K562 (cell line): ENCODE results near the gene ARL4D. TPM values are rescaled to one million over a fixed set of nuclear protein-coding genes. Genes with fewer than 3 reads are reported as not detected.
A peak's percentile ranks its signal among the peaks of the same experiment; 100 is the strongest.

Experiments
- CBFA2T3 ChIP-seq: fragments of 450-650 bp; IDR thresholded peaks from 2 replicates; pipeline ENCODE4 v1.6.1; 2017
- CCNT2 ChIP-seq: IDR thresholded peaks from 2 replicates; pipeline ENCODE4 v1.6.1; 2011; ENCODE audit warnings: borderline replicate concordance, low read depth, mild to moderate bottlenecking, moderate library complexity, mixed read lengths, low read length; ENCODE audit not compliant: insufficient read length; ENCODE audit errors: extremely low read depth
- CREB3 ChIP-seq: fragments of 450-650 bp; conservative IDR thresholded peaks from 2 replicates; pipeline ENCODE4 v1.6.1; 2016; ENCODE audit warnings: missing genetic modification characterization, low read depth, mild to moderate bottlenecking, missing compliant biosample characterization, moderate library complexity
- ELF2 ChIP-seq: fragments of 250-450 bp; sonication (Bioruptor Pico); IDR thresholded peaks from 2 replicates; pipeline ENCODE4 v1.5.0; 2021; ENCODE audit warnings: mild to moderate bottlenecking
- HBP1 ChIP-seq: fragments of 450-650 bp; formaldehyde crosslinking; IDR thresholded peaks from 2 replicates; pipeline ENCODE4 v1.4.0; 2022; ENCODE audit warnings: missing genetic modification characterization
- KDM4B ChIP-seq, 2 experiments: fragments of 450-650 bp in 1 of 2; sonication (generic) in 1 of 2; IDR thresholded peaks; 2 replicates each; pipeline ENCODE4 v1.6.1; 2016 to 2017; ENCODE audit warnings: borderline replicate concordance in 2 of 2, antibody characterized with exemption in 1 of 2, low read depth in 1 of 2, mild to moderate bottlenecking in 1 of 2
- MCM7 ChIP-seq, 2 experiments: fragments of 450-650 bp; IDR thresholded peaks; 2 replicates each; pipeline ENCODE4 v1.6.1; 2016 to 2018
- OTX1 ChIP-seq: fragments of 450-650 bp; formaldehyde crosslinking; IDR thresholded peaks from 2 replicates; pipeline ENCODE4 v1.4.0; 2022; ENCODE audit warnings: mild to moderate bottlenecking
- POLR2AphosphoS2 ChIP-seq: IDR thresholded peaks from 2 replicates; pipeline ENCODE4 v1.6.1; 2012; ENCODE audit warnings: low read length, improper control_type of control experiment
- PRDM10 ChIP-seq: fragments of 450-650 bp; IDR thresholded peaks from 2 replicates; pipeline ENCODE4 v1.6.1; 2018; ENCODE audit not compliant: partially characterized antibody
- RNF2 ChIP-seq: sonication (generic); IDR thresholded peaks from 2 replicates; pipeline ENCODE4 v1.6.1; 2016
- SMARCE1 ChIP-seq: fragments of 450-650 bp; IDR thresholded peaks from 2 replicates; pipeline ENCODE4 v1.7.1; 2016; ENCODE audit warnings: mild to moderate bottlenecking
- TEAD1 ChIP-seq, 2 experiments: fragments of 450-650 bp in 1 of 2; sonication (generic) in 1 of 2; formaldehyde crosslinking; IDR thresholded peaks; 2 replicates each; pipeline versions ENCODE4 v1.4.0 to v1.8.0; 2020 to 2022; ENCODE audit warnings: mild to moderate bottlenecking in 2 of 2, missing genetic modification reagents in 1 of 2
- ZBTB43 ChIP-seq: sonication (generic); formaldehyde crosslinking; IDR thresholded peaks from 2 replicates; pipeline ENCODE4 v1.8.0; 2023; ENCODE audit warnings: mild to moderate bottlenecking, missing genetic modification reagents
- ZBTB8A ChIP-seq: fragments of 450-650 bp; IDR thresholded peaks from 2 replicates; pipeline ENCODE4 v1.6.1; 2018; ENCODE audit warnings: mild to moderate bottlenecking, moderate library complexity; ENCODE audit not compliant: partially characterized antibody
- ZNF212 ChIP-seq: fragments of 450-650 bp; formaldehyde crosslinking; IDR thresholded peaks from 2 replicates; pipeline ENCODE4 v1.4.0; 2020; ENCODE audit warnings: mild to moderate bottlenecking
- ZNF316 ChIP-seq: fragments of 450-650 bp; IDR thresholded peaks from 2 replicates; pipeline ENCODE4 v1.6.1; 2016
- ZNF384 ChIP-seq: IDR thresholded peaks from 2 replicates; pipeline ENCODE4 v1.6.1; 2012; ENCODE audit warnings: low read depth, low read length, improper control_type of control experiment
- polyA plus RNA-seq, 8 experiments: library from polyadenylated mRNA; depleted of rRNA in 4 of 8; stranded (reverse) in 5 of 8; unstranded in 3 of 8; fragments of >200 nt; fragmentation: Nextera tagmentation in 2 of 8; fragmentation: Illumina TruSeq in 1 of 8; extraction: Ambion mirVana in 2 of 8; extraction: Trizol in 1 of 8; gene quantifications; 2 replicates each; pipeline versions ENCODE4 v1.2.1 to v1.2.3, GENCODE V29; 2011 to 2014; ENCODE audit warnings: inconsistent platforms in 1 of 8, missing spikeins in 1 of 8
- total RNA-seq, 7 experiments: library from RNA; depleted of rRNA in 6 of 7; stranded (reverse); fragments of >200 nt in 6 of 7; fragmentation: Illumina TruSeq in 2 of 7; extraction: Trizol in 2 of 7; gene quantifications; 2 replicates each; pipeline versions ENCODE4 v1.2.1 to v1.2.3, GENCODE V29; 2011 to 2021; ENCODE audit warnings: low replicate concordance in 1 of 7
- TF ChIP-seq, protein P1 (sequence below): fragments of 250-450 bp; sonication (Bioruptor Pico); IDR thresholded peaks from 2 replicates; pipeline ENCODE4 v1.5.0; 2021; ENCODE audit warnings: mild to moderate bottlenecking, borderline replicate concordance

Gene ARL4D
- total and polyA plus RNA-seq, 9 of the 15 experiments (the other 6 are each of a cell fraction or from before 2014, with no cell fraction given) = 0.07 to 0.53 (median 0.28) TPM; not detected in 1

GRCh38 chr17:43367737-43368242 lies 31.0 kb upstream of the ARL4D start (continued):
- peak; percentile 99 for TF ChIP-seq RNF2
- TF ChIP-seq MCM7 (IDR thresholded peaks at IDR 0.05) = no peak
- no peak for TF ChIP-seq ZNF212
- no peak for TF ChIP-seq CCNT2
- TF ChIP-seq OTX1 (CRISPR knock-in tag) = peak; percentile 96
- TF ChIP-seq CBFA2T3 = peak; percentile 32
- no peak for TF ChIP-seq ZBTB8A
- TF ChIP-seq HBP1 (CRISPR knock-in tag) = peak; percentile 100
- peak; percentile 82 for TF ChIP-seq PRDM10
- TF ChIP-seq ELF2 (CRISPR knock-in tag) = peak; percentile 67; the same call in 1 of the 2 replicates
- TF ChIP-seq, protein P1, sequence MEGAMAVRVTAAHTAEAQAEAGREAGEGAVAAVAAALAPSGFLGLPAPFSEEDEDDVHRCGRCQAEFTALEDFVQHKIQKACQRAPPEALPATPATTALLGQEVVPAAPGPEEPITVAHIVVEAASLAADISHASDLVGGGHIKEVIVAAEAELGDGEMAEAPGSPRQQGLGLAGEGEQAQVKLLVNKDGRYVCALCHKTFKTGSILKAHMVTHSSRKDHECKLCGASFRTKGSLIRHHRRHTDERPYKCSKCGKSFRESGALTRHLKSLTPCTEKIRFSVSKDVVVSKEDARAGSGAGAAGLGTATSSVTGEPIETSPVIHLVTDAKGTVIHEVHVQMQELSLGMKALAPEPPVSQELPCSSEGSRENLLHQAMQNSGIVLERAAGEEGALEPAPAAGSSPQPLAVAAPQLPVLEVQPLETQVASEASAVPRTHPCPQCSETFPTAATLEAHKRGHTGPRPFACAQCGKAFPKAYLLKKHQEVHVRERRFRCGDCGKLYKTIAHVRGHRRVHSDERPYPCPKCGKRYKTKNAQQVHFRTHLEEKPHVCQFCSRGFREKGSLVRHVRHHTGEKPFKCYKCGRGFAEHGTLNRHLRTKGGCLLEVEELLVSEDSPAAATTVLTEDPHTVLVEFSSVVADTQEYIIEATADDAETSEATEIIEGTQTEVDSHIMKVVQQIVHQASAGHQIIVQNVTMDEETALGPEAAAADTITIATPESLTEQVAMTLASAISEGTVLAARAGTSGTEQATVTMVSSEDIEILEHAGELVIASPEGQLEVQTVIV (CRISPR knock-in tag) = peak; percentile 79; the same call in 1 of the 2 replicates
- TF ChIP-seq TEAD1 (CRISPR knock-in tag; IDR thresholded peaks at IDR 0.05) = peak in 1 of 2 experiments; percentile 38; a peak in 1 of 4 replicates
- TF ChIP-seq POLR2AphosphoS2 = peak; percentile 97
- peak in 1 of 2 experiments; percentile 43; a peak in 1 of 4 replicates for TF ChIP-seq KDM4B (IDR thresholded peaks at IDR 0.05; ENCODE audit: borderline replicate concordance in 2 of 2, low read depth in 1 of 2)
- peak; percentile 66; the same call in 1 of the 2 replicates for TF ChIP-seq ZNF384
- peak; percentile 78 for TF ChIP-seq ZBTB43 (CRISPR knock-in tag)
- no peak for TF ChIP-seq SMARCE1
- peak; percentile 93 for TF ChIP-seq ZNF316
- no peak for TF ChIP-seq CREB3
